HepG2 (cell line): ENCODE data around the gene NME4. TPM values are rescaled to one million over a fixed set of nuclear protein-coding genes. Genes with fewer than 3 reads are reported as not detected.

Experiments used
- ATAC-seq: fragments of 200-7000 bp; cut with Tn5 transposase; 3 replicates; pipeline ENCODE4 v1.9.1; 2020; ENCODE audit warnings: mild to moderate bottlenecking, moderate library complexity
- BruUV-seq: library from RNA; stranded (reverse); fragments of 400-500 nt; replicated peaks from 2 replicates; lab custom pipeline; 2021; lab: Mats Ljungman, UMichigan
- CTCF ChIA-PET: fragments of 300-600 bp; formaldehyde crosslinking; extraction: SDS; loops from one replicate; lab custom pipeline; 2021; ENCODE audit warnings: low total read pairs, inconsistent platforms, low intra/inter-chr PET ratio; lab: Yijun Ruan, JAX
- POLR2A ChIA-PET: fragments of 350-600 bp; sonication (Branson Sonifier 250); formaldehyde crosslinking; loops from one replicate; lab custom pipeline; 2020; ENCODE audit warnings: antibody characterized with exemption, inconsistent platforms; lab: Yijun Ruan, JAX
- DNase-seq: peaks from one replicate; pipeline ENCODE4 v3.0.0-alpha.2; 2015; ENCODE audit warnings: low spot score
- FAIRE-seq: peaks from 3 replicates; lab custom pipeline; 2011; peaks lifted over from hg19 to GRCh38; lab: Jason Lieb, UNC
- H2AFZ ChIP-seq: one replicate; pipeline ENCODE4 v1.6.1; 2011; ENCODE audit warnings: low read length, inconsistent platforms
- H3K27ac ChIP-seq: fragments of 300-600 bp; 3 replicates; pipeline ENCODE4 v1.8.0; 2011; ENCODE audit warnings: mixed run types, mild to moderate bottlenecking, mixed read lengths, low read length, inconsistent platforms; ENCODE audit not compliant: insufficient read depth; ENCODE audit errors: extremely low read length
- H3K27me3 ChIP-seq, 2 experiments: fragments of 200-600 bp in 1 of 2; 2 replicates in 1 of 2; 3 replicates in 1 of 2; pipeline versions ENCODE4 v1.6.0 to v1.8.0; 2011; ENCODE audit warnings: low read length in 2 of 2, mild to moderate bottlenecking in 2 of 2, moderate library complexity in 2 of 2, inconsistent platforms in 1 of 2; ENCODE audit not compliant: insufficient read depth in 2 of 2, control insufficient read depth in 1 of 2
- H3K36me3 ChIP-seq, 2 experiments: fragments of 200-600 bp in 1 of 2; replicated peaks in 1 of 2; 2 replicates in 1 of 2; 3 replicates in 1 of 2; pipeline versions ENCODE4 v1.5.1 to v1.8.0; 2011; ENCODE audit warnings: low read length in 2 of 2, inconsistent platforms in 1 of 2; ENCODE audit not compliant: insufficient read depth in 2 of 2, control insufficient read depth in 1 of 2
- H3K4me1 ChIP-seq: 2 replicates; pipeline ENCODE4 v1.5.1; 2012; ENCODE audit warnings: low read length, inconsistent platforms; ENCODE audit not compliant: insufficient read depth
- H3K4me2 ChIP-seq: 2 replicates; pipeline ENCODE4 v1.6.0; 2011; ENCODE audit warnings: low read depth, low read length, inconsistent platforms
- H3K4me3 ChIP-seq, 3 experiments: fragments of 200-600 bp in 1 of 3; sonication (generic), shearing (Covaris generic) in 1 of 3; replicated peaks in 1 of 3; 2 replicates each; pipeline ENCODE4 v1.5.1; 2011 to 2016; ENCODE audit warnings: low read length in 3 of 3, inconsistent platforms in 2 of 3, low read depth in 2 of 3, mild to moderate bottlenecking in 2 of 3, control low read depth in 1 of 3, mixed read lengths in 1 of 3; ENCODE audit not compliant: insufficient read depth in 1 of 3
- H3K79me2 ChIP-seq: one replicate; pipeline ENCODE4 v1.6.1; 2011; ENCODE audit warnings: low read length, inconsistent platforms; ENCODE audit not compliant: insufficient read depth
- H3K9ac ChIP-seq: 2 replicates; pipeline ENCODE4 v1.6.0; 2011; ENCODE audit warnings: mild to moderate bottlenecking, low read depth, low read length, inconsistent platforms; ENCODE audit not compliant: insufficient read depth
- H3K9me3 ChIP-seq: 2 replicates; pipeline ENCODE4 v1.5.1; 2012; ENCODE audit warnings: mild to moderate bottlenecking, low read length
- H4K20me1 ChIP-seq: 2 replicates; pipeline ENCODE4 v1.6.0; 2011; ENCODE audit warnings: inconsistent platforms, mild to moderate bottlenecking, low read length, moderate library complexity; ENCODE audit not compliant: insufficient read depth
- BHLHE40 ChIP-seq: IDR thresholded peaks from 2 replicates; pipeline ENCODE4 v1.6.1; 2011; ENCODE audit warnings: low read length, improper control_type of control experiment
- MTA1 ChIP-seq: sonication (generic); formaldehyde crosslinking; IDR thresholded peaks from 2 replicates; pipeline ENCODE4 v1.4.0; 2020; ENCODE audit warnings: missing genetic modification reagents, mild to moderate bottlenecking, borderline replicate concordance
- PHB2 ChIP-seq: fragments of 450-650 bp; IDR thresholded peaks from 2 replicates; pipeline ENCODE4 v1.6.1; 2018; ENCODE audit not compliant: partially characterized antibody
- TBP ChIP-seq: sonication (generic); formaldehyde crosslinking; IDR thresholded peaks from 2 replicates; pipeline ENCODE4 v1.5.0; 2020; ENCODE audit warnings: missing genetic modification reagents
- TEAD3 ChIP-seq: optimal IDR thresholded peaks from 2 replicates; pipeline ENCODE3; 2016; ENCODE audit warnings: borderline replicate concordance
- ZC3H13 ChIP-seq: sonication (generic); formaldehyde crosslinking; IDR thresholded peaks from 2 replicates; pipeline ENCODE4 v1.8.1; 2023; ENCODE audit warnings: mild to moderate bottlenecking, missing genetic modification reagents, moderate library complexity
- ZC3H4 ChIP-seq: sonication (generic); formaldehyde crosslinking; IDR thresholded peaks from 2 replicates; pipeline ENCODE4 v1.4.0; 2020; ENCODE audit warnings: missing genetic modification reagents, borderline replicate concordance
- ZEB1 ChIP-seq: IDR thresholded peaks from 2 replicates; pipeline ENCODE4 v1.6.1; 2012; ENCODE audit warnings: mild to moderate bottlenecking, low read depth, inconsistent platforms; ENCODE audit not compliant: insufficient replicate concordance
- ZNF235 ChIP-seq: sonication (generic); formaldehyde crosslinking; IDR thresholded peaks from 2 replicates; pipeline ENCODE4 v1.8.1; 2023; ENCODE audit warnings: mild to moderate bottlenecking, missing genetic modification reagents, borderline replicate concordance
- ZNF460 ChIP-seq: sonication (generic); formaldehyde crosslinking; IDR thresholded peaks from 2 replicates; pipeline ENCODE4 v1.5.1; 2020; ENCODE audit warnings: missing genetic modification reagents, mild to moderate bottlenecking, borderline replicate concordance
- ZNF746 ChIP-seq: sonication (generic); formaldehyde crosslinking; IDR thresholded peaks from 2 replicates; pipeline ENCODE4 v1.8.0; 2022; ENCODE audit warnings: mild to moderate bottlenecking, missing genetic modification reagents
- WGBS: methylation state at CpG from one replicate; pipeline ENCODE4 v1.1.6; 2017; ENCODE audit warnings: low lambda C conversion rate; 5-methylcytosine and 5-hydroxymethylcytosine counted together
- in situ Hi-C: cut with HindIII; loops from 2 replicates; pipeline ENCODE4 v1.10.0; 2017; ENCODE audit warnings: low pct_unique_long_range_greater_than_20kb; ENCODE audit not compliant: extremely low pct_ligation_motif_present
- intact Hi-C: fragments of 100-400 bp; cut with micrococcal nuclease; formaldehyde crosslinking; loops from one replicate; pipeline ENCODE4 v1.10.0; 2022; ENCODE audit not compliant: unreplicated experiment
- polyA plus RNA-seq, 8 experiments: library from polyadenylated mRNA; depleted of rRNA in 3 of 8; stranded (reverse) in 7 of 8; unstranded in 1 of 8; fragments of >200 nt; fragmentation: Illumina TruSeq in 4 of 8; extraction: Trizol in 4 of 8; gene quantifications; 2 replicates each; pipeline versions ENCODE4 v1.2.1 to v1.2.3, GENCODE V29; 2011 to 2016; ENCODE audit warnings: low read depth in 4 of 8, missing spikeins in 1 of 8, mixed read lengths in 1 of 8; ENCODE audit not compliant: insufficient read depth in 1 of 8
- total RNA-seq, 5 experiments: library from RNA; depleted of rRNA; stranded (reverse); fragments of >200 nt; fragmentation: Illumina TruSeq; extraction: Trizol; gene quantifications; 2 replicates each; pipeline ENCODE4 v1.2.3, GENCODE V29; 2016; ENCODE audit warnings: low read depth in 1 of 5
- TF ChIP-seq, protein P1 (sequence below): sonication (generic); formaldehyde crosslinking; conservative IDR thresholded peaks from 2 replicates; pipeline ENCODE4 v1.4.0; 2020; ENCODE audit warnings: missing genetic modification reagents
- TF ChIP-seq, protein P2 (sequence below): sonication (generic); formaldehyde crosslinking; IDR thresholded peaks from 2 replicates; pipeline ENCODE4 v1.5.1; 2020; ENCODE audit warnings: mild to moderate bottlenecking, missing genetic modification reagents, moderate library complexity
- TF ChIP-seq, protein P3 (sequence below): IDR thresholded peaks from 2 replicates; pipeline ENCODE4 v1.6.1; 2012; ENCODE audit warnings: low read depth, low read length, improper control_type of control experiment
- TF ChIP-seq, protein P4 (sequence below): sonication (generic); formaldehyde crosslinking; IDR thresholded peaks from 2 replicates; pipeline ENCODE4 v1.4.0; 2020; ENCODE audit warnings: mild to moderate bottlenecking, missing genetic modification reagents

NME4 gene
- total and polyA plus RNA-seq, 2 of the 13 experiments (the other 11 are each of a cell fraction or from before 2014, with no cell fraction given), result 121 to 263 TPM

DNA sequence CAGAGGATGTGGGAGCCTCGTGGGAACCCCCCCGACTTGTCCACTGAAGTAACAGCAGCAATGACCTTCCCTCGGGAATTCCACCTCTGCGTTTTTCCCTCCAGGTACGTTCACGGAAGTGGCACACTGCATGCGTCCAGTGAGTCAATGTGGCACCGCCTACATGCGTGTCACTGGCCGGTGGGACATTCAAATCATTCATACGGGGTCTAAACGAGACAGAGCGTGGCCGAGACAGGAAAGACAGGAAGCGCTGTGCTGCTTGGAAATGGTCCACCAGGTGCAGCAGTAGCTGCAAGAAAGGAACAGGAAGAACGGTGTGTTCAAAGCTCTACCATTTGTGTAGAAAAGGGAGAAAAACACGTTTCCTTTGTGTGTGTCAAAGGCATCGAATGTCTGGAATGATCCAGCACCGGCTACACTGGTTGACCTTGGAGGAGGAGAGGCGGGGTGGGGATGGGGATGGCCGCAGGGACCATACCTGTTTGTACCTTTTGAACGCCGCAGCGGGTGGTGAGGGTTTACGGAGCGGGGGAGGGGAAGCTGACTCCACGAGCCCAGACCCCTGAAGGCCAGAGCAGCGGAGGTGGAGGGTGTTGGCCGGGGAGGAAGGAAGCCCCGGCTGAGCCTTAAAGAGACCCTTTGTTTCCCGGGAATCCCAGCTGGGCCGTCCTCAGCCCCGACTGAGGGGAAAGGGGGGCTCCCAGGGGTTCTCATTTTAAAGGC, 13.5 kb upstream of the NME4 start:
- Histone ChIP-seq H3K4me3 (peak overlapping the region in 2 of 3 experiments; percentile 4 to 32; a peak in 2 of 6 replicates), H3K9ac (no peak overlapping the region), H2AFZ (no peak overlapping the region), H3K79me2 (peaks cover 16% of the 10 kb centered on the region), H3K4me1 (peaks cover 38% of the 10 kb centered on the region), H3K4me2 (peak overlapping the region; percentile 99), H3K36me3 (no peaks in the 10 kb centered on the region), H3K9me3 (no peaks in the 10 kb centered on the region), H3K27ac (peak overlapping the region; percentile 21), H3K27me3 (no peaks in the 10 kb centered on the region), H4K20me1 (no peaks in the 10 kb centered on the region)
- in situ Hi-C loops (no loop called here), intact Hi-C loops (no loop called here)
- ATAC-seq (no peak), DNase-seq (no peak), FAIRE-seq (no peak)
- POLR2A ChIA-PET, result interaction anchor here (1.4 to 5.9 kb wide), 2 partner anchors 13 to 15 kb away, joined by 3 to 27 read pairs; partner anchors contain the start of gene MRPL28
- 67% methylated on average over 28 of the region's 33 CpGs for WGBS
- no TSS peak for BruUV-seq
- CTCF ChIA-PET, result no interaction called here
- TF ChIP-seq ZEB1 (peak; percentile 32), ZC3H13 (CRISPR knock-in tag) (no peak), ZNF746 (no peak), BHLHE40 (no peak), PHB2 (no peak), TEAD3 (CRISPR knock-in tag) (peak; percentile 24), MTA1 (0 out of 2 replicates have a peak, but pooled peaks have one; percentile 37), ZNF235 (CRISPR knock-in tag) (no peak), TBP (CRISPR knock-in tag) (no peak), ZNF460 (CRISPR knock-in tag) (no peak), ZC3H4 (CRISPR knock-in tag) (0 out of 2 replicates have a peak, but pooled peaks have one; percentile 31)
- TF ChIP-seq, protein P1, sequence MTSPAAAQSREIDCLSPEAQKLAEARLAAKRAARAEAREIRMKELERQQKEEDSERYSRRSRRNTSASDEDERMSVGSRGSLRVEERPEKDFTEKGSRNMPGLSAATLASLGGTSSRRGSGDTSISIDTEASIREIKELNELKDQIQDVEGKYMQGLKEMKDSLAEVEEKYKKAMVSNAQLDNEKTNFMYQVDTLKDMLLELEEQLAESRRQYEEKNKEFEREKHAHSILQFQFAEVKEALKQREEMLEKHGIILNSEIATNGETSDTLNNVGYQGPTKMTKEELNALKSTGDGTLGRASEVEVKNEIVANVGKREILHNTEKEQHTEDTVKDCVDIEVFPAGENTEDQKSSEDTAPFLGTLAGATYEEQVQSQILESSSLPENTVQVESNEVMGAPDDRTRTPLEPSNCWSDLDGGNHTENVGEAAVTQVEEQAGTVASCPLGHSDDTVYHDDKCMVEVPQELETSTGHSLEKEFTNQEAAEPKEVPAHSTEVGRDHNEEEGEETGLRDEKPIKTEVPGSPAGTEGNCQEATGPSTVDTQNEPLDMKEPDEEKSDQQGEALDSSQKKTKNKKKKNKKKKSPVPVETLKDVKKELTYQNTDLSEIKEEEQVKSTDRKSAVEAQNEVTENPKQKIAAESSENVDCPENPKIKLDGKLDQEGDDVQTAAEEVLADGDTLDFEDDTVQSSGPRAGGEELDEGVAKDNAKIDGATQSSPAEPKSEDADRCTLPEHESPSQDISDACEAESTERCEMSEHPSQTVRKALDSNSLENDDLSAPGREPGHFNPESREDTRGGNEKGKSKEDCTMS (CRISPR knock-in tag), result no peak
- TF ChIP-seq, protein P2, sequence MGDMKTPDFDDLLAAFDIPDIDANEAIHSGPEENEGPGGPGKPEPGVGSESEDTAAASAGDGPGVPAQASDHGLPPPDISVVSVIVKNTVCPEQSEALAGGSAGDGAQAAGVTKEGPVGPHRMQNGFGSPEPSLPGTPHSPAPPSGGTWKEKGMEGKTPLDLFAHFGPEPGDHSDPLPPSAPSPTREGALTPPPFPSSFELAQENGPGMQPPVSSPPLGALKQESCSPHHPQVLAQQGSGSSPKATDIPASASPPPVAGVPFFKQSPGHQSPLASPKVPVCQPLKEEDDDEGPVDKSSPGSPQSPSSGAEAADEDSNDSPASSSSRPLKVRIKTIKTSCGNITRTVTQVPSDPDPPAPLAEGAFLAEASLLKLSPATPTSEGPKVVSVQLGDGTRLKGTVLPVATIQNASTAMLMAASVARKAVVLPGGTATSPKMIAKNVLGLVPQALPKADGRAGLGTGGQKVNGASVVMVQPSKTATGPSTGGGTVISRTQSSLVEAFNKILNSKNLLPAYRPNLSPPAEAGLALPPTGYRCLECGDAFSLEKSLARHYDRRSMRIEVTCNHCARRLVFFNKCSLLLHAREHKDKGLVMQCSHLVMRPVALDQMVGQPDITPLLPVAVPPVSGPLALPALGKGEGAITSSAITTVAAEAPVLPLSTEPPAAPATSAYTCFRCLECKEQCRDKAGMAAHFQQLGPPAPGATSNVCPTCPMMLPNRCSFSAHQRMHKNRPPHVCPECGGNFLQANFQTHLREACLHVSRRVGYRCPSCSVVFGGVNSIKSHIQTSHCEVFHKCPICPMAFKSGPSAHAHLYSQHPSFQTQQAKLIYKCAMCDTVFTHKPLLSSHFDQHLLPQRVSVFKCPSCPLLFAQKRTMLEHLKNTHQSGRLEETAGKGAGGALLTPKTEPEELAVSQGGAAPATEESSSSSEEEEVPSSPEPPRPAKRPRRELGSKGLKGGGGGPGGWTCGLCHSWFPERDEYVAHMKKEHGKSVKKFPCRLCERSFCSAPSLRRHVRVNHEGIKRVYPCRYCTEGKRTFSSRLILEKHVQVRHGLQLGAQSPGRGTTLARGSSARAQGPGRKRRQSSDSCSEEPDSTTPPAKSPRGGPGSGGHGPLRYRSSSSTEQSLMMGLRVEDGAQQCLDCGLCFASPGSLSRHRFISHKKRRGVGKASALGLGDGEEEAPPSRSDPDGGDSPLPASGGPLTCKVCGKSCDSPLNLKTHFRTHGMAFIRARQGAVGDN (CRISPR knock-in tag), result peak; percentile 48
- TF ChIP-seq, protein P3, sequence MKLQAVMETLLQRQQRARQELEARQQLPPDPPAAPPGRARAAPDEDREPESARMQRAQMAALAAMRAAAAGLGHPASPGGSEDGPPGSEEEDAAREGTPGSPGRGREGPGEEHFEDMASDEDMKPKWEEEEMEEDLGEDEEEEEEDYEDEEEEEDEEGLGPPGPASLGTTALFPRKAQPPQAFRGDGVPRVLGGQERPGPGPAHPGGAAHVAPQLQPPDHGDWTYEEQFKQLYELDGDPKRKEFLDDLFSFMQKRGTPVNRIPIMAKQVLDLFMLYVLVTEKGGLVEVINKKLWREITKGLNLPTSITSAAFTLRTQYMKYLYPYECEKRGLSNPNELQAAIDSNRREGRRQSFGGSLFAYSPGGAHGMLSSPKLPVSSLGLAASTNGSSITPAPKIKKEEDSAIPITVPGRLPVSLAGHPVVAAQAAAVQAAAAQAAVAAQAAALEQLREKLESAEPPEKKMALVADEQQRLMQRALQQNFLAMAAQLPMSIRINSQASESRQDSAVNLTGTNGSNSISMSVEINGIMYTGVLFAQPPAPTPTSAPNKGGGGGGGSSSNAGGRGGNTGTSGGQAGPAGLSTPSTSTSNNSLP, result no peak
- TF ChIP-seq, protein P4, sequence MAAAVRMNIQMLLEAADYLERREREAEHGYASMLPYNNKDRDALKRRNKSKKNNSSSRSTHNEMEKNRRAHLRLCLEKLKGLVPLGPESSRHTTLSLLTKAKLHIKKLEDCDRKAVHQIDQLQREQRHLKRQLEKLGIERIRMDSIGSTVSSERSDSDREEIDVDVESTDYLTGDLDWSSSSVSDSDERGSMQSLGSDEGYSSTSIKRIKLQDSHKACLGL (CRISPR knock-in tag), result no peak
